HG03196 (cell line): ENCODE measurements around the gene HS3ST3A1.
"Not testable (repeated sequence)": the region's sequence is repeated elsewhere in the genome, so short reads cannot be mapped to it uniquely, and the experiment has no call there.

Experiments
- ATAC-seq: cut with Tn5 transposase; IDR thresholded peaks from one replicate; pipeline ENCODE4 v1.9.1; 2021; ENCODE audit not compliant: unreplicated experiment

Gene HS3ST3A1

DNA sequence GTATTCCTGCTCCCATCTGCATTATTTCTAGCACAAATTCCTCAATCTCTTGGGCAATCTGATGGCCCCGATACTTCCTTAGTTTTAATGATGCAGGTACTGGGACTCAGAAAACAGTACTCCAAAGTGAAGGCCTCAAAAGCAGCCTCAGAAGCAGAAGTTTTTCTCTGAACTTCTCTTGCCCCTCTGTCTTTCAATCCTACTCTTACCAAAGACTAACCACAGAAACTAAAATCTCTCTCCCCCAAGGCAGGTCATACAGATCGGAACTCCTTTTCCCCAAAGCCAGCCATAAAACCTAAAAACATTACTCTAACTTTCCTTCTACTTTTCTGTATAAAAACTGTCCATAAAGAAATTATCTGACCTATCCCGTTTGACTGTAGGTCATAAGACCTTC lies 103.5 kb downstream of the HS3ST3A1 start:
- ATAC-seq: no peak

DNA sequence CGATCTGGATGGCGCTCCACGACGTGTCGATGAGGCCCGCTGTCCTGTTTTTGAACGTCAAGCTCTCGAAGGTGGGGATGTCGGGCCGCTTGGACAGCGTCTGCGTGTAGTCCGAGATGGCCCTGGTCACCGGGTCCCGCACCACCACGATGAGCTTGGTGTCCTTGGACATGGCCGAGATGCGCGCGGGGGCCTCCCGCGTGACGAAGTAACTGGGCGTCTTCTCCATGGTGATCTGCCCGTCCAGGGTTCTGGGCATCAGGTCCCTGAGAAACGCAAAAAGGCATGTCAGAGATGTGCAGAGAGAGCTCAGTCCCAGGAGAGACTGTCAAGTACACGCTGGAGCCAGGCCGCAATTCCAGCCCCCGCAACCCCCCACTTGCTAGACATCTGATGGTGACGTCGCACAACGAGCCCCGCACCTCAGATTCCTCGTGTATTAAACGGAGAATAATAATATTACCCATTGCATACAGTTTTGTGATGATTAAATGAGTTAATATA lies 105.1 kb downstream of the HS3ST3A1 start:
- not testable (repeated sequence) for ATAC-seq

- ATAC-seq: no peak
These were observed 106.3 kb downstream of the HS3ST3A1 start for GRCh38 chr17:13495423-13495822.

- no peak for ATAC-seq
These were observed 109.0 kb downstream of the HS3ST3A1 start for GRCh38 chr17:13492737-13493122.

- no peak for ATAC-seq
These were observed 109.6 kb downstream of the HS3ST3A1 start for GRCh38 chr17:13491916-13492736.

DNA sequence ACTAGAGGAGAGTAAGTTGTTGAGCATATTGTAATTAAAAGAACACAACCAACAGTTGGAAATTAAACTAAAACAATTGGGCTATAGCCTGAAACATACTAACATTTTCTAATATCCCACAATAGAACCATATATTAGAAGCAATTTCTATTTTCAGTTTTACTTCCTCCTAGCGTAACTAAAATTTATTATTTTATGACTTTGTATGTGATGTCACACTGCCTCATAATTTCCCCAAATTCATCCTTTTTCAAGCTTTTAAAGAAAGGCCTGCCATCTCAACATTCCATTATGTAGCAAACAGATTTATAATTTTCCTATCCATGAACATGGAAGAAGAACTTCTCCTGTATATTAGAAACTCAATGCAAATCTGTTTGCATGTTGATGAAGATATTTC lies 110.2 kb downstream of the HS3ST3A1 start:
- no peak for ATAC-seq

- no peak for ATAC-seq
These were observed 110.7 kb downstream of the HS3ST3A1 start for GRCh38 chr17:13490906-13491482.

- no peak for ATAC-seq
These were observed 111.3 kb downstream of the HS3ST3A1 start for GRCh38 chr17:13490427-13490826.

DNA sequence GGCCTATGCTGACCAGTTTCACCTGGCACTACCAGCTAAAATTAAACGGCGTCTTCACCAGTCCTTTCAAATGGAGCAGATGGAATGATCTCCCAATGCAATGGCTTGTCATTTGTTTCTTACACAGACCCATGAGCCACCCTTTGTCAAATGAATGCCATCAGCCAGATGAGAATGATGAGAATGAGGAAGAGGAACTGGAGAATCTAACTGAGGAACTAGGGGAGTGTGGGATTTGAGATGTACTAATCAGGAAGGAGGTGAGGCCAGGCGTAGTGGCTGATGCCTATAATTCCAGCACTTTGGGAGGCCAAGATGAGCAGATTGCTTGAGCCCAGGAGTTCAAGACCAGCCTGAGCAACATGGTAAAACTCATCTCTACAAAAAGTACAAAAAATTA lies 116.4 kb downstream of the HS3ST3A1 start:
- no peak for ATAC-seq

DNA sequence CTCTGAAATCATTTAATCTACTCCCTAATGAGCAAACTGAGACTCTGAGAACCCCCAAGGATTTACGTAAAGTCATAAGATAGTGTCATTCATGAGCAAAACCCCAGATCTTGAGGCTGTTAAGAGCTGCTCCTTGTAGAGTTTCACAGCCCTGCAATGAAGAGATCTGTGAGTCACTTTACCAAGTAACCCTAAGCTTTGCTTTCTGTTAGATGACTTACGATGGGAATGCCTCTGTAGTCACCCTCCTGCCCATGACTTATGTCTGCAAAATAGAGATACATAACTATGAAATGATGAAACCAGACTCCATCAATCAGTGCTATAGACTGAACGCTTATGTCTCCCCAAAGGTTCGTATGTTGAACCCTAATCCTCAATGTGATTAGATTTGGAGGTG lies 117.7 kb downstream of the HS3ST3A1 start:
- ATAC-seq: no peak

GRCh38 chr17:13480877-13481276 lies 120.9 kb downstream of the HS3ST3A1 start:
- no peak for ATAC-seq

GRCh38 chr17:13478326-13478830 lies 123.4 kb downstream of the HS3ST3A1 start:
- no peak for ATAC-seq

DNA sequence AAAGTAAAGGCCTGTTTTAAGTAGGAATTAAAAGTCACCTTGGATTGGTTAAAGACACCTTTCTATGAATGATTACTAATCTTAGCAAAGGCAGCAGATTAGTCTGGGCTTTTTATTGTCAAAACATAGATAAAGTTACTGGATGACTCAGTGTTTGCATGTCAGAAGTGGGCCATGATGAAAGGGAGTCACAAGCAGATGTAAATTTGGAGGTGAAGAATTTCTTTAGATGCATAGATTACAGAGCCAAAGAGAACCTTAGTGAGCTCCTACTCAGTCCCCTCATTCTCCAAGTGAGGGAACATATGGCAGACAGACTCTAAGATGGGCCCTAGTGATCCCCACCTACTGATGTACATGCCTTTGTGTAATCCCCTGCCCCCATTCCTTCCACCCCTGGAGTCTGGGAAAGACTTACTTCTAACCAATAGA lies 124.5 kb downstream of the HS3ST3A1 start:
- no peak for ATAC-seq

DNA sequence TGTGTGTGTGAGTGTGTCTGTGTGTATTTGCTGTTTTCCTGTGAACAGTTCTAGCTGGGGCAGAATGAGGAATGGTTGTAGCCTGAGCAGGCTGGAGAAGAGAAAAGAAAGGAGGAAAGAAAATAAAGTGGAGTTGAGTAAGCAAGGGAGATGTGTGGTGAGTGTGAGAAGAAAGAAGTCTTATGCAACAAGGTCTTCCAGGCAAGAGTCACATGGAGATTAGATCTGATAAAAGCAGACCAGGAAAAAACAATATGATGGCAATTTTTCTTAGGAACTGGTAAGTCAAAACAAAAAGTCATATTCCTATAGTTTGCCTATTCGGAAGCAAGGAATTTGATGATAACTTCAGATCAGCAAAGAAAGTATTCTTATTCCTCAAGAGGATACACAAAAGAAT lies 125.0 kb downstream of the HS3ST3A1 start:
- ATAC-seq: no peak

DNA sequence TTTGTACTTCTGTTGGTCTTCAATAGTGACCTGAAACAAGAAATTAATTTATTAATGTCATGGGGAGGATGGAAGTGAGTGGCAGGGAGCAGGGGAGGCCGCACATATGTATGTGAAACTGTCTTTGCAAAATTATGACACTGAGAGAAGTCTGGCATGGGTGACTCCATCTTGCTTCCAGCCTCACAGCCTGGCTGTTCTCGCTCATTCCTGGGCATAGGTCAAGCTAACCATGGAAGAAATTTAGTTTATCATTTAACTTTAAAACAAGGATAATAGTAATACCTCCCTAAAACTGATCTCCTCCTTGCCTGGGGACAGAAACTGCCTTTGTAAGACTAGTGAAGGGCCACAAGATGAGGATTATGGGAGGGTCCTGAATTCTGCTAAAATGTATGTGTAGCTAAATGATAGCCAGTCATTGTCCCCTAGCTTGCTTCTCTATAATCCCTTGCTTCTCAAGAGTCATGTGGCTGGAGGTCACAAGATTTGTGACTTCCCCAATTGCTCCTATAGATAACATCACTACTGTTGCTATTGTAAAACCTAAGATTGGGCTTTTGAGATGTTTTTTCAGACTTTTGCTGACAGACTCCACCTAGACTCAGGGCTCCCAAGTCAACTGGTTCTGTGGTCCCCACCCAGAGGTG lies 126.0 kb downstream of the HS3ST3A1 start:
- ATAC-seq: no peak

- no peak for ATAC-seq
These were observed 127.5 kb downstream of the HS3ST3A1 start for GRCh38 chr17:13474073-13474800.

DNA sequence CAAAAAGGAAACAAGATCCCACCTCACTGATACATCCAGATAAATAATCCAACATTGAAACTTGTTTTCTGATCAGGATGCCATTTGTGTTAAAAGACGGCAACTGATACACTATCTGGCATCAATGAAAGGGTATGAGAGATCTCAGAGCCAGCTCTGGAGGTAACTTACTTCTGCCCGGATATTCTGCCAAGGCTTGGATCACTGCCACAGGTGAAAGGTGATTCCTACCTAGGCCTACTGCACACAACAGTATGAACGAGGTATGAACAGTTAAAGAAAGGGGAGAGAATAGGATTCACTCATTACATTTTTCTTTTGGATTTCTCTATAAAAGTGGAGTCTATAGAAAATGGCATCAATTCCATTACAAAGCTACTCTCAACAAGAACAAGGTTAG lies 136.1 kb downstream of the HS3ST3A1 start:
- no peak for ATAC-seq

GRCh38 chr17:13462673-13463124 lies 139.0 kb downstream of the HS3ST3A1 start:
- no peak for ATAC-seq

GRCh38 chr17:13462146-13462545 lies 139.6 kb downstream of the HS3ST3A1 start:
- ATAC-seq: no peak

DNA sequence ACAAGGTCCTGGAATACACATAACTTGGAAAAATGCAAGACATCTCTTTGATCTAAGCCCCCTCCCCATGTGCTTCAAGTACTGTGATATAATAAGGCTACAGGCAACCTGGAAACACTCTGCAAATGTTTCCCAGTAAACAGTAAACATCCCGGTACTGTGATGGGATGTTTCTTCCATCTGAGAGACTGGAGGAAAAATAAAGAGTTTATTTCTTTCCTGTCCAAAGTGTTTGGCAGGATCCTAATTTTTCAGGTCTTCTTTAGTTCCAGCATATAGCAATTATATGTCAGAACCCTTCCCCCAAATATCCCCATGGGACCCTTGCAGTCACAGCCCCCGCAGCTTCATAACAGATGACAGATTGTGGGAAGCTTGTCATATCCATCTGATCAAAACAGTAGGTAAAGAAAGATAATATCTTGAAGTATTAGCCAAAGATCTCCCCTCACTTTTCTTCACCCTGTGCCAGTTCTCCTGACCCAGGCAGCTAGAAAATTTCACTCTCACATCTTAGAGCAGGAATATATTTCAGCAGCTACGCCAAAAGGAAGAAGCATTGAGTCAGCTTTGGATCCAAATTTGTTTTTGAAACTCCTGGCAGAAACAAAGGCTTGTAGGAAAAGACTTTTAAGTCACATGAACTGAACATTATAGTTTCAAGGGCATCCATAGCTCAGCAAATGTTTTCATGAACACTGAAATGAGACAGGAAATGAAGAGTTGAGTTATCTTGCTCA lies 141.3 kb downstream of the HS3ST3A1 start:
- no peak for ATAC-seq
